Stimulated activated CD8-positive, alpha-beta memory T cell treated with anti-CD3 and anti-CD28 coated beads, Interleukin-15, amount 100 ng/mL, for 48 hours (primary cell): ENCODE measurements around the gene CPB2.
A peak's percentile ranks its signal among the peaks of the same experiment; 100 is the strongest.

ENCODE experiments used
- DNase-seq, 2 donors: peaks; one replicate each; pipeline ENCODE4 v3.0.0-alpha.2; 2020; ENCODE audit warnings: low read depth in 2 of 2

Gene CPB2

GRCh38 chr13:46097015-46097414 is 7.8 kb downstream of the CPB2 start:
- DNase-seq, result no peak

GRCh38 chr13:46094478-46094877 is 10.4 kb downstream of the CPB2 start:
- DNase-seq, result no peak

GRCh38 chr13:46088821-46089562 is 15.8 kb downstream of the CPB2 start:
- DNase-seq, result no peak

GRCh38 chr13:46087481-46087880 is 17.4 kb downstream of the CPB2 start:
- DNase-seq, result no peak

GRCh38 chr13:46086985-46087384 is 17.8 kb downstream of the CPB2 start:
- DNase-seq, result no peak

GRCh38 chr13:46086421-46086922 is 18.4 kb downstream of the CPB2 start:
- no peak for DNase-seq

GRCh38 chr13:46085737-46086136 is 19.1 kb downstream of the CPB2 start:
- DNase-seq, result no peak

- DNase-seq, result no peak
These were observed 22.5 kb downstream of the CPB2 start for GRCh38 chr13:46082324-46082723.

GRCh38 chr13:46079770-46080169 is 25.1 kb downstream of the CPB2 start:
- DNase-seq, result no peak

GRCh38 chr13:46077265-46077664 is 27.6 kb downstream of the CPB2 start:
- DNase-seq, result no peak

- DNase-seq, result no peak
These were observed 28.0 kb downstream of the CPB2 start for GRCh38 chr13:46076827-46077226.

GRCh38 chr13:46075811-46076210 is 29.0 kb downstream of the CPB2 start:
- DNase-seq, result no peak

GRCh38 chr13:46071590-46072249 is 33.1 kb downstream of the CPB2 start:
- DNase-seq, result no peak

GRCh38 chr13:46063292-46063691 is 41.5 kb downstream of the CPB2 start:
- no peak for DNase-seq

GRCh38 chr13:46062185-46062584 is 42.6 kb downstream of the CPB2 start:
- DNase-seq, result no peak

- no peak for DNase-seq
These were observed 45.4 kb downstream of the CPB2 start for GRCh38 chr13:46059405-46059804.

- no peak for DNase-seq
These were observed 46.6 kb downstream of the CPB2 start for GRCh38 chr13:46058268-46058667.

- DNase-seq, result no peak
These were observed 47.4 kb downstream of the CPB2 start for GRCh38 chr13:46057256-46058015.

GRCh38 chr13:46053162-46054012 is 51.4 kb downstream of the CPB2 start:
- no peak for DNase-seq

- DNase-seq, result peak; percentile 86 to 87
These were observed 52.3 kb downstream of the CPB2 start, which contains the start of gene ZC3H13 for GRCh38 chr13:46052319-46053161. Gene ZC3H13, minus strand, starts transcription at chr13:46052746. Its CDS starts 7,239 bp downstream, at chr13:46045507.

GRCh38 chr13:46051968-46052318 is 52.9 kb downstream of the CPB2 start:
- no peak for DNase-seq
